ENCODE results near the gene PTPRN2.

- TF ChIP-seq, protein P1, sequence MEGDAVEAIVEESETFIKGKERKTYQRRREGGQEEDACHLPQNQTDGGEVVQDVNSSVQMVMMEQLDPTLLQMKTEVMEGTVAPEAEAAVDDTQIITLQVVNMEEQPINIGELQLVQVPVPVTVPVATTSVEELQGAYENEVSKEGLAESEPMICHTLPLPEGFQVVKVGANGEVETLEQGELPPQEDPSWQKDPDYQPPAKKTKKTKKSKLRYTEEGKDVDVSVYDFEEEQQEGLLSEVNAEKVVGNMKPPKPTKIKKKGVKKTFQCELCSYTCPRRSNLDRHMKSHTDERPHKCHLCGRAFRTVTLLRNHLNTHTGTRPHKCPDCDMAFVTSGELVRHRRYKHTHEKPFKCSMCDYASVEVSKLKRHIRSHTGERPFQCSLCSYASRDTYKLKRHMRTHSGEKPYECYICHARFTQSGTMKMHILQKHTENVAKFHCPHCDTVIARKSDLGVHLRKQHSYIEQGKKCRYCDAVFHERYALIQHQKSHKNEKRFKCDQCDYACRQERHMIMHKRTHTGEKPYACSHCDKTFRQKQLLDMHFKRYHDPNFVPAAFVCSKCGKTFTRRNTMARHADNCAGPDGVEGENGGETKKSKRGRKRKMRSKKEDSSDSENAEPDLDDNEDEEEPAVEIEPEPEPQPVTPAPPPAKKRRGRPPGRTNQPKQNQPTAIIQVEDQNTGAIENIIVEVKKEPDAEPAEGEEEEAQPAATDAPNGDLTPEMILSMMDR (conservative IDR thresholded peaks at IDR 0.05) = no peak
- TF ChIP-seq EZH2 (IDR thresholded peaks at IDR 0.05; ENCODE audit: low read depth) = no peak
Observed at GRCh38 chr7:157904866-157905570, 682.6 kb downstream of the PTPRN2 start.

All from PC-9 (cell line).